Tibial nerve (tissue), 4 donors: ENCODE measurements around the gene DDX51. TPM values are rescaled to one million over a fixed set of nuclear protein-coding genes. Genes with fewer than 3 reads are reported as not detected.

Source experiments
- DNase-seq, 2 donors: peaks; one replicate each; pipeline ENCODE4 v3.0.0-alpha.2; 2019; ENCODE audit warnings: low spot score in 2 of 2
- H3K27ac ChIP-seq, 4 donors: fragments of 200-600 bp; sonication (generic) in 3 of 4; one replicate each; pipeline ENCODE4 v1.5.1; 2017 to 2019; ENCODE audit warnings: mild to moderate bottlenecking in 1 of 4
- H3K27me3 ChIP-seq, 2 donors: fragments of 200-600 bp; sonication (generic) in 1 of 2; one replicate each; pipeline versions ENCODE4 v1.5.1 to v1.6.0; 2017 to 2019
- H3K36me3 ChIP-seq, 3 donors: fragments of 200-600 bp; sonication (generic); one replicate each; pipeline ENCODE4 v1.5.1; 2018 to 2019
- H3K4me1 ChIP-seq, 4 donors: fragments of 200-600 bp; sonication (generic) in 3 of 4; one replicate each; pipeline ENCODE4 v1.5.1; 2017 to 2019
- H3K4me3 ChIP-seq, 4 donors: fragments of 200-600 bp; sonication (generic) in 3 of 4; one replicate each; pipeline ENCODE4 v1.5.1; 2017 to 2019; ENCODE audit warnings: mild to moderate bottlenecking in 1 of 4, moderate library complexity in 1 of 4
- H3K9me3 ChIP-seq, 4 donors: fragments of 200-600 bp; sonication (generic) in 3 of 4; one replicate each; pipeline ENCODE4 v1.5.1; 2017 to 2019
- CTCF ChIP-seq, 5 experiments: fragments of 200-600 bp in 3 of 5; fragments of 450-650 bp in 2 of 5; sonication (generic) in 3 of 5; IDR thresholded peaks; one replicate each; pipeline ENCODE4 v1.5.1; 2016 to 2019; ENCODE audit warnings: antibody characterized with exemption in 5 of 5, mild to moderate bottlenecking in 3 of 5, moderate library complexity in 2 of 5
- EP300 ChIP-seq, 2 donors: sonication (generic); formaldehyde crosslinking; IDR thresholded peaks; one replicate each; pipeline ENCODE4 v1.6.1; 2017; ENCODE audit warnings: antibody characterized with exemption in 2 of 2, mild to moderate bottlenecking in 1 of 2
- POLR2A ChIP-seq, 2 donors: fragments of 450-650 bp; IDR thresholded peaks; one replicate each; pipeline ENCODE4 v1.6.1; 2017; ENCODE audit warnings: antibody characterized with exemption in 2 of 2, mild to moderate bottlenecking in 2 of 2, moderate library complexity in 2 of 2
- WGBS, 2 donors: methylation state at CpG; one replicate each; pipeline ENCODE4 v1.1.5; 2018; 5-methylcytosine and 5-hydroxymethylcytosine counted together
- total RNA-seq, 4 donors: library from RNA; depleted of rRNA; stranded (reverse); fragments of >200 nt; gene quantifications; one replicate each; pipeline ENCODE4 v1.1.0, GENCODE V29; 2016

DDX51 gene
- total RNA-seq, 4 donors from 2014 or later, result 15.5 to 43.8 (median 28.7) TPM

- WGBS, 2 donors, result 84 to 92% methylated on average over 19 to 21 of the region's 21 CpGs
- H3K36me3 ChIP-seq, result no peaks in the 10 kb centered on the region
- peaks cover 0 to 19% (median 0%) of the 10 kb centered on the region in 4 donors for H3K9me3 ChIP-seq
- no peak overlapping the region for H3K4me3 ChIP-seq
- H3K27ac ChIP-seq, result no peak overlapping the region
- TF ChIP-seq CTCF (IDR thresholded peaks at IDR 0.05), result no peak
- TF ChIP-seq POLR2A (IDR thresholded peaks at IDR 0.05), result no peak
- TF ChIP-seq EP300 (IDR thresholded peaks at IDR 0.05), result no peak
- H3K27me3 ChIP-seq, result peaks cover 0 to 28% of the 10 kb centered on the region in 2 donors
- no peaks in the 10 kb centered on the region for H3K4me1 ChIP-seq
- DNase-seq, result no peak
Observed at GRCh38 chr12:132182206-132182710, 38.1 kb upstream of the DDX51 start.

- no peak for DNase-seq
- Histone ChIP-seq H3K36me3 (no peaks in the 10 kb centered on the region), H3K27ac (no peak overlapping the region), H3K4me3 (no peak overlapping the region), H3K4me1 (no peaks in the 10 kb centered on the region), H3K9me3 (peaks cover 0 to 14% (median 0%) of the 10 kb centered on the region in 4 donors), H3K27me3 (peaks cover 0 to 33% of the 10 kb centered on the region in 2 donors)
- TF ChIP-seq CTCF (IDR thresholded peaks at IDR 0.05) (no peak), EP300 (IDR thresholded peaks at IDR 0.05) (no peak), POLR2A (IDR thresholded peaks at IDR 0.05) (no peak)
- 90 to 93% methylated on average over 32 of the region's 33 CpGs for WGBS, 2 donors
Observed at GRCh38 chr12:132181570-132182200, 37.6 kb upstream of the DDX51 start.

DNA sequence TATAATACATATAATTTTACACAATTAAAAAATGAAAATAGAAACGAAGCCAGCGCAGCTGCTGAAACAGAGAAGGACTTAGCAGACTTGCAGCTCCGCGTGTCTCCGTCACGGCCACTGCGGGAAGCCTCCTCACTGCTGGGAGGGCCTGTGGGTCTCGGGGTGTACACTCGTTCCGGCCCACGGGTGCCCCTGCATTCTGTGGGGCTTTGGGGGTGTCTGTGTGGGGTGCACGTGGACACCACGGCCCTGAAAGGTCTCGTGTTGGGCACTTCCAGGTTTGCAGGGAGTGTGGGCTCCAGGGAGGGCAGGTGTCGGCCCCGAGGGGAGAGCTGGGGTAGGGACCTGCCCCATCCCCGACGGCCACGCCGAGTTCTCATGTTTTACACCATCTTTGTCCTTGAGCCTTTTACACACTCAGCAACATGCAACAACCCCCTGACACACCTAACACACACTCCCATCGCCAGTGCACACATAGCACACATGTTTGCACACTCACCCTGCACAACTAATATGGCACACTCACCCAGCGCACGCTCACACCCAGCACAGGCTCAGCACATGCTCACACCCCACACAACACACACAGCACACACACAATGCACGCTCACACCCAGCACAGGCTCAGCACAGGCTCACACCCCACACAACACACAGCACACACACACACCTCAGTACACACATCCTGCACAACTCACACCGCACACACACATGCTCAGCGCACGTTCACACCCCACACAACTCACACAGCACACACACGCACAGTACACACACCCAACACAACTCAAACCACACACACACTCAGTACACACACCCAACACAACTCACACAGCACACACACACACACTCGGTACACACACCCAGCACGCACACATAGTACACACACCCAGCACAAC lies 36.8 kb upstream of the DDX51 start:
- no peaks in the 10 kb centered on the region for H3K4me1 ChIP-seq
- no peaks in the 10 kb centered on the region for H3K36me3 ChIP-seq
- H3K4me3 ChIP-seq, result no peak overlapping the region
- DNase-seq, result no peak
- TF ChIP-seq CTCF (IDR thresholded peaks at IDR 0.05), result no peak
- TF ChIP-seq POLR2A (IDR thresholded peaks at IDR 0.05), result no peak
- no peak for TF ChIP-seq EP300 (IDR thresholded peaks at IDR 0.05)
- no peak overlapping the region for H3K27ac ChIP-seq
- peaks cover 0 to 10% (median 0%) of the 10 kb centered on the region in 4 donors for H3K9me3 ChIP-seq
- H3K27me3 ChIP-seq, result peaks cover 0 to 41% of the 10 kb centered on the region in 2 donors
- 84% methylated on average over 30 of the region's 30 CpGs for WGBS, 2 donors

DNA sequence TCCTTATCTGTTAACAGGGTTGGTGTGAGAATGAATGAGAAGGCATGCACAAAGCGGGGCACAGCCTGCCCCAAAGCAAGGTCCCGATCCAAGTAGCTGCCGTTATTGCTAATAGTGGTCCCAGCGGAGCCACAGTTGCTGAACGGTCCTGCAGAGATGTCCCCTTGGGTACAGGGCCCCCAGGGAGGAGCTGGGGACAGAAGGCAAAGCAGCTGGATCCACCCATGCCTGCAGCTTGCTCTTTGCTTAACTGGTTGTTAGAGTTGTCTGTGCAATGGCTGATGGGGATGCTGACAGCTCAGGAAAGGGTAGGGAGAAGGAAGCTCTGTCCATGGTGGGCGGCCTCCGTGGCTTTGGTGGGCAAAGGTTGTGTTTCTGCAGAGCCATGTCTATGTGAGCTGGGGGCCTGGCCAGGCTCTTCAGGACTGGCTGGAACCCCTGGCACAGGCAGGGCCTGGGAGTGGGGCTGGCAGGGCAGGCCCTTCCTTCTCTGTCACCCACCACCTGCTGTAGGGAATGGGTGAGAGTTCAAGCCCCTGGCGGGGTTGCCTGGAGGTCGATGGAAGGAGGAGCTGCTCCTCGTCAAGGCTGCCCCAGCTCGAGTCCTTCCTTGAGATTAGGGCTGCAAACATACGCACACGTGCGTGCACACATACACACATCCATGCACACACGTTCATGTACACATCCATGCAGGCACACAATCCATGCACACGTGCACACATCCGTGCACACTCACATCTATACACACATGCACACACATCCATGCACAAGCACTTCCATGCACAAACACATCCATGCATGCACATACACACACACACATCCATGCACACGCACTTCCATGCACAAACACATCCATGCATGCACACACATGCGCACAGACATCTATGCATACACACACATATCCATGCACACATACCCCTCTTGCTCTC lies 35.6 kb upstream of the DDX51 start:
- H3K4me3 ChIP-seq, result no peak overlapping the region
- no peak for TF ChIP-seq CTCF (IDR thresholded peaks at IDR 0.05)
- no peak for TF ChIP-seq POLR2A (IDR thresholded peaks at IDR 0.05)
- TF ChIP-seq EP300 (IDR thresholded peaks at IDR 0.05), result no peak
- no peaks in the 10 kb centered on the region for H3K4me1 ChIP-seq
- peaks cover 0 to 53% of the 10 kb centered on the region in 2 donors for H3K27me3 ChIP-seq
- H3K27ac ChIP-seq, result no peak overlapping the region
- no peaks in the 10 kb centered on the region for H3K36me3 ChIP-seq
- DNase-seq, result no peak
- 84 to 85% methylated on average over 19 of the region's 19 CpGs for WGBS, 2 donors
- H3K9me3 ChIP-seq, result no peaks in the 10 kb centered on the region
